SH-SY5Y (cell line): ENCODE measurements around the gene MRC2.

Experiments
- GATA2 ChIP-seq: IDR thresholded peaks from 2 replicates; pipeline ENCODE4 v1.6.1; 2011; ENCODE audit warnings: mild to moderate bottlenecking, low read depth, low read length
- GATA3 ChIP-seq: IDR thresholded peaks from 2 replicates; pipeline ENCODE4 v1.6.1; 2011; ENCODE audit warnings: low read depth, mild to moderate bottlenecking, low read length, moderate library complexity

GRCh38 chr17:62648251-62648955, 20.9 kb downstream of the MRC2 start:
- no peak for TF ChIP-seq GATA3
- no peak for TF ChIP-seq GATA2
